GM10266 (cell line): ENCODE measurements around the gene CMSS1.

Experiments
- DNase-seq: peaks from one replicate; pipeline ENCODE4 v3.0.0; 2012; ENCODE audit errors: extremely low spot score
- CTCF ChIP-seq: IDR thresholded peaks from 2 replicates; pipeline ENCODE4 v1.5.1; 2012; ENCODE audit warnings: mild to moderate bottlenecking, low read depth; ENCODE audit not compliant: control insufficient read depth, insufficient read depth; ENCODE audit errors: missing control alignments

The CMSS1 gene

DNA sequence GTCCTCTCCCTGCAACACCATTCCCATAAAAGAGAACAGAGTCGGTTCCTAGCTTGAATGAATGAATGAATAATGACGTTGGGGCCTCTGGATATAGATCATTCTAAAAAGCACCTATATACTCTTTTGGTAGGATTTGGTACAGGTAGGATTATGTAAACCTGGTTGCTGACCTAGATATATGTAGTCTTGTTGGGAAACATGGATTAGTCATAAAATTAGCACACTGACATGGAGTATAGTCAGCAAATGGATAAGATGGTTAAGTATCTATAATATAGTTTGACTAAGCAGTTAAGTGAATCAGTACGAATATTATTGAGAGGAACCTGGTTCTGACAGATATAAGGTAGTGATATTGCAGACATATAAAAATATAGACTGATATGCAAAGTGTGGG is 154.1 kb downstream of the CMSS1 start:
- TF ChIP-seq CTCF, result no peak
- DNase-seq, result no peak

- DNase-seq, result no peak
- no peak for TF ChIP-seq CTCF
These were observed 154.9 kb downstream of the CMSS1 start for GRCh38 chr3:99972380-99973104.

- DNase-seq, result no peak
- no peak for TF ChIP-seq CTCF
These were observed 157.3 kb downstream of the CMSS1 start for GRCh38 chr3:99974989-99975388.

- no peak for TF ChIP-seq CTCF
These were observed 158.9 kb downstream of the CMSS1 start for GRCh38 chr3:99976584-99976983.

GRCh38 chr3:99978221-99978620 is 160.6 kb downstream of the CMSS1 start:
- TF ChIP-seq CTCF, result no peak
- no peak for DNase-seq

More at GRCh38 chr3:99976584-99976983, 158.9 kb downstream of the CMSS1 start:
- DNase-seq, result no peak

- no peak for TF ChIP-seq CTCF
These were observed 162.9 kb downstream of the CMSS1 start for GRCh38 chr3:99980606-99981005.

GRCh38 chr3:99981138-99981537 is 163.5 kb downstream of the CMSS1 start:
- TF ChIP-seq CTCF, result no peak
- no peak for DNase-seq

More at GRCh38 chr3:99980606-99981005, 162.9 kb downstream of the CMSS1 start:
- no peak for DNase-seq
